WTC11 (cell line): Measurements from ENCODE around the gene OR10W1. TPM values are rescaled to one million over a fixed set of nuclear protein-coding genes. Genes with fewer than 3 reads are reported as not detected.

Source experiments
- ATAC-seq: fragments of 200-7000 bp; cut with Tn5 transposase; 2 replicates; pipeline ENCODE4 v1.10.0; 2021; ENCODE audit warnings: mild to moderate bottlenecking, moderate library complexity
- CTCF ChIA-PET: fragments of 300-600 bp; sonication (Branson Sonifier 250); formaldehyde crosslinking; loops from one replicate; lab custom pipeline; 2021; ENCODE audit warnings: antibody characterized with exemption; lab: Charles Lee
- POLR2A ChIA-PET: fragments of 350-600 bp; sonication (Branson Sonifier 250); formaldehyde crosslinking; loops from one replicate; lab custom pipeline; 2021; ENCODE audit warnings: antibody characterized with exemption; lab: Charles Lee
- DNase-seq: peaks from one replicate; pipeline ENCODE4 v3.0.0; 2021; ENCODE audit warnings: low spot score
- H3K27ac Mint-ChIP-seq: 2 replicates; pipeline ENCODE4 v1.8.0; 2021; ENCODE audit warnings: mixed read lengths
- H3K27me3 Mint-ChIP-seq: 2 replicates; pipeline ENCODE4 v1.8.0; 2021; ENCODE audit warnings: low read depth, mild to moderate bottlenecking, moderate library complexity, mixed read lengths
- H3K36me3 Mint-ChIP-seq: 2 replicates; pipeline ENCODE4 v1.8.0; 2021; ENCODE audit warnings: mixed read lengths
- H3K4me1 Mint-ChIP-seq: 2 replicates; pipeline ENCODE4 v1.8.0; 2022; ENCODE audit warnings: mixed read lengths
- H3K4me3 Mint-ChIP-seq: 2 replicates; pipeline ENCODE4 v1.8.0; 2021; ENCODE audit warnings: mild to moderate bottlenecking, moderate library complexity, mixed read lengths
- H3K9me3 Mint-ChIP-seq: 2 replicates; pipeline ENCODE4 v1.8.0; 2021; ENCODE audit warnings: mixed read lengths
- ATF2 ChIP-seq: sonication (generic); formaldehyde crosslinking; IDR thresholded peaks from 2 replicates; pipeline ENCODE4 v1.8.1; 2022; ENCODE audit warnings: low read depth, missing genetic modification reagents, borderline replicate concordance
- ATF3 ChIP-seq: sonication (generic); formaldehyde crosslinking; conservative IDR thresholded peaks from 2 replicates; pipeline ENCODE4 v1.8.1; 2022; ENCODE audit warnings: mild to moderate bottlenecking, missing genetic modification reagents
- ATF6 ChIP-seq: sonication (generic); formaldehyde crosslinking; IDR thresholded peaks from 2 replicates; pipeline ENCODE4 v1.8.1; 2023; ENCODE audit warnings: mild to moderate bottlenecking, missing genetic modification reagents
- CBFB ChIP-seq: sonication (generic); formaldehyde crosslinking; IDR thresholded peaks from 2 replicates; pipeline ENCODE4 v1.8.1; 2022; ENCODE audit warnings: mild to moderate bottlenecking, low read depth, missing genetic modification reagents
- E2F1 ChIP-seq: sonication (generic); formaldehyde crosslinking; IDR thresholded peaks from 2 replicates; pipeline ENCODE4 v1.8.0; 2022; ENCODE audit warnings: mild to moderate bottlenecking, missing genetic modification reagents
- E2F5 ChIP-seq: sonication (generic); formaldehyde crosslinking; IDR thresholded peaks from 2 replicates; pipeline ENCODE4 v1.8.1; 2022; ENCODE audit warnings: mild to moderate bottlenecking, moderate library complexity, missing genetic modification reagents
- FOXK1 ChIP-seq: sonication (generic); formaldehyde crosslinking; IDR thresholded peaks from 2 replicates; pipeline ENCODE4 v1.8.0; 2022; ENCODE audit warnings: mild to moderate bottlenecking, moderate library complexity, missing genetic modification reagents
- GABPB1 ChIP-seq: sonication (generic); formaldehyde crosslinking; IDR thresholded peaks from 2 replicates; pipeline ENCODE4 v1.8.1; 2023; ENCODE audit warnings: mild to moderate bottlenecking, missing genetic modification reagents
- IRF2 ChIP-seq: sonication (generic); formaldehyde crosslinking; IDR thresholded peaks from 2 replicates; pipeline ENCODE4 v1.8.0; 2022; ENCODE audit warnings: low read depth, missing genetic modification reagents, borderline replicate concordance
- MLX ChIP-seq: sonication (generic); formaldehyde crosslinking; IDR thresholded peaks from 2 replicates; pipeline ENCODE4 v1.8.1; 2023; ENCODE audit warnings: mild to moderate bottlenecking, missing genetic modification reagents, moderate library complexity
- NFATC4 ChIP-seq: fragments of 250-450 bp; sonication (Bioruptor Pico); IDR thresholded peaks from 2 replicates; pipeline ENCODE4 v1.9.0; 2021; ENCODE audit warnings: mild to moderate bottlenecking
- NFYB ChIP-seq: sonication (generic); formaldehyde crosslinking; conservative IDR thresholded peaks from 2 replicates; pipeline ENCODE4 v1.8.0; 2022; ENCODE audit warnings: low read depth, missing genetic modification reagents
- NR1H2 ChIP-seq: sonication (generic); formaldehyde crosslinking; IDR thresholded peaks from 2 replicates; pipeline ENCODE4 v1.9.0; 2021; ENCODE audit warnings: mild to moderate bottlenecking, moderate library complexity, missing genetic modification reagents
- NR2C2 ChIP-seq: sonication (generic); formaldehyde crosslinking; IDR thresholded peaks from 2 replicates; pipeline ENCODE4 v1.8.0; 2022; ENCODE audit warnings: mild to moderate bottlenecking, missing genetic modification reagents
- PREB ChIP-seq: sonication (generic); formaldehyde crosslinking; IDR thresholded peaks from 2 replicates; pipeline ENCODE4 v1.8.1; 2022; ENCODE audit warnings: mild to moderate bottlenecking, missing genetic modification reagents, moderate library complexity, borderline replicate concordance
- RORB ChIP-seq: fragments of 250-450 bp; sonication (Bioruptor Pico); IDR thresholded peaks from 2 replicates; pipeline ENCODE4 v1.9.0; 2021; ENCODE audit warnings: mild to moderate bottlenecking
- SMAD3 ChIP-seq: sonication (generic); formaldehyde crosslinking; IDR thresholded peaks from 2 replicates; pipeline ENCODE4 v1.8.0; 2022; ENCODE audit warnings: missing genetic modification reagents, mild to moderate bottlenecking, borderline replicate concordance
- SOX15 ChIP-seq: fragments of 250-450 bp; sonication (Bioruptor Pico); IDR thresholded peaks from 2 replicates; pipeline ENCODE4 v1.9.0; 2021; ENCODE audit warnings: mild to moderate bottlenecking
- SP1 ChIP-seq: sonication (generic); formaldehyde crosslinking; conservative IDR thresholded peaks from 2 replicates; pipeline ENCODE4 v1.8.1; 2022; ENCODE audit warnings: missing genetic modification reagents
- USF1 ChIP-seq: sonication (generic); formaldehyde crosslinking; IDR thresholded peaks from 2 replicates; pipeline ENCODE4 v1.8.0; 2022; ENCODE audit warnings: mild to moderate bottlenecking, missing genetic modification reagents
- ZNF121 ChIP-seq: sonication (generic); formaldehyde crosslinking; IDR thresholded peaks from 2 replicates; pipeline ENCODE4 v1.8.0; 2023; ENCODE audit warnings: missing genetic modification reagents
- ZNF232 ChIP-seq: sonication (generic); formaldehyde crosslinking; IDR thresholded peaks from 2 replicates; pipeline ENCODE4 v1.8.0; 2022; ENCODE audit warnings: mild to moderate bottlenecking, missing genetic modification reagents
- ZNF263 ChIP-seq: sonication (generic); formaldehyde crosslinking; IDR thresholded peaks from 2 replicates; pipeline ENCODE4 v1.8.1; 2022; ENCODE audit warnings: low read depth, mild to moderate bottlenecking, moderate library complexity, missing genetic modification reagents
- ZNF396 ChIP-seq: fragments of 250-450 bp; sonication (Bioruptor Pico); IDR thresholded peaks from 2 replicates; pipeline ENCODE4 v1.8.0; 2021; ENCODE audit warnings: mild to moderate bottlenecking, moderate library complexity, borderline replicate concordance
- ZNF416 ChIP-seq: fragments of 250-450 bp; sonication (Bioruptor Pico); IDR thresholded peaks from 2 replicates; pipeline ENCODE4 v1.9.0; 2021; ENCODE audit warnings: mild to moderate bottlenecking, inconsistent platforms
- ZNF671 ChIP-seq: fragments of 250-450 bp; sonication (Bioruptor Pico); IDR thresholded peaks from 2 replicates; pipeline ENCODE4 v1.8.0; 2021; ENCODE audit warnings: mild to moderate bottlenecking
- total RNA-seq: library from RNA; stranded (reverse); gene quantifications from 3 replicates; pipeline ENCODE4 v1.2.3, GENCODE V29; 2021

Gene OR10W1
- total RNA-seq, 1 experiment from 2014 or later: not detected

- TF ChIP-seq E2F1 (CRISPR knock-in tag) (no peak), ATF2 (CRISPR knock-in tag) (no peak), ZNF671 (CRISPR knock-in tag) (no peak), NFYB (CRISPR knock-in tag) (no peak), SP1 (CRISPR knock-in tag) (no peak), IRF2 (no peak)
- H3K36me3 Mint-ChIP-seq: peaks cover 6% of the 10 kb centered on the region; the same call in 1 of the 2 replicates
- DNase-seq: no peak
- peaks cover 62% of the 10 kb centered on the region for H3K9me3 Mint-ChIP-seq
- H3K4me3 Mint-ChIP-seq: no peak overlapping the region
- ChIA-PET POLR2A (no interaction called here), CTCF (no interaction called here)
- no peaks in the 10 kb centered on the region for H3K4me1 Mint-ChIP-seq
- H3K27ac Mint-ChIP-seq: no peak overlapping the region
- ATAC-seq: no peak
- H3K27me3 Mint-ChIP-seq: no peaks in the 10 kb centered on the region; the same call in 1 of the 2 replicates
Observed at GRCh38 chr11:58243954-58244353, 24.1 kb downstream of the OR10W1 start.

GRCh38 chr11:58227956-58228615 is 40.0 kb downstream of the OR10W1 start:
- no peaks in the 10 kb centered on the region for H3K4me1 Mint-ChIP-seq
- no peaks in the 10 kb centered on the region for H3K9me3 Mint-ChIP-seq
- H3K36me3 Mint-ChIP-seq: no peaks in the 10 kb centered on the region
- ChIA-PET POLR2A (no interaction called here), CTCF (no interaction called here)
- TF ChIP-seq NR1H2 (CRISPR knock-in tag) (no peak), ZNF121 (no peak), GABPB1 (CRISPR knock-in tag) (no peak), ATF3 (CRISPR knock-in tag) (no peak), FOXK1 (CRISPR knock-in tag) (no peak), SOX15 (CRISPR knock-in tag) (no peak), ZNF416 (no peak), NR2C2 (no peak), ZNF232 (CRISPR knock-in tag) (no peak), NFYB (CRISPR knock-in tag) (no peak), IRF2 (no peak), CBFB (CRISPR knock-in tag) (no peak), NFATC4 (no peak), MLX (no peak)
- no peak for DNase-seq
- no peak overlapping the region for H3K4me3 Mint-ChIP-seq
- no peaks in the 10 kb centered on the region; the same call in 1 of the 2 replicates for H3K27me3 Mint-ChIP-seq
- H3K27ac Mint-ChIP-seq: no peak overlapping the region
- no peak for ATAC-seq

GRCh38 chr11:58222721-58223120 is 45.3 kb downstream of the OR10W1 start:
- ChIA-PET CTCF (no interaction called here), POLR2A (no interaction called here)
- ATAC-seq: no peak
- DNase-seq: no peak
- Mint-ChIP-seq H3K9me3 (no peaks in the 10 kb centered on the region), H3K4me1 (no peaks in the 10 kb centered on the region), H3K4me3 (no peak overlapping the region)
- TF ChIP-seq ATF6 (CRISPR knock-in tag): no peak
- no peak for TF ChIP-seq ZNF396 (CRISPR knock-in tag)
- no peak for TF ChIP-seq ZNF232 (CRISPR knock-in tag)
- no peak for TF ChIP-seq PREB (CRISPR knock-in tag)
- no peak for TF ChIP-seq USF1 (CRISPR knock-in tag)
- TF ChIP-seq ZNF263 (CRISPR knock-in tag): no peak
- no peak for TF ChIP-seq RORB (CRISPR knock-in tag)
- TF ChIP-seq SMAD3 (CRISPR knock-in tag): no peak
- TF ChIP-seq NR1H2 (CRISPR knock-in tag): no peak
- no peak for TF ChIP-seq E2F5 (CRISPR knock-in tag)
- TF ChIP-seq, all 79 proteins: peak for 0
- Mint-ChIP-seq H3K36me3 (no peaks in the 10 kb centered on the region), H3K27ac (no peak overlapping the region), H3K27me3 (no peaks in the 10 kb centered on the region; the same call in 1 of the 2 replicates)
